ENCODE data around the gene LHX6. TPM values are rescaled to one million over a fixed set of nuclear protein-coding genes. Genes with fewer than 3 reads are reported as not detected.

The LHX6 gene
- total RNA-seq, 4 donors from 2014 or later, result 0.68 to 12.7 (median 1.4) TPM; not detected in 1

DNA sequence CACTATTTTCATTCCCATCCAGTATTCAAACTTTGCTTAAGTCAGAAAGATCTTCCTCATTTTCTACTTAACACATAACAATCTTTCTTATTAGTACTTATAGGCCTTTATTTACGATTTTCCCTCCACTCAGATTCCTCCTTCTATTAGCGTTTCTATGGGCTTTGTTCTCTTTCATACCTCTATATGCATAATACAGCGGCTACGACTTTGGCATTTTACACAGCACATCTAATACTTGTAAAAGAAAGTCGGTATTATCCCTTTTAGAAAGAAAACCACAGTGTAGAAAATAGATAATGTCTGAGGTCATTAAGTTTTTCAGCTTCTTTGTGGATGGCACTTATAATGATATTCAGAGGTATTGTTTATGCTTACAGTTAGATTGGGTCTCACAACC is 27.4 kb upstream of the LHX6 start:
- in situ Hi-C loops (cut with MboI; ENCODE audit: low pct_ligation_motif_present in 1 of 4, low pct_unique_long_range_greater_than_20kb in 1 of 4, low sequenced_read_pairs in 3 of 4) (no loop called here), intact Hi-C loops (cut with DNase I; ENCODE audit: low total_unique reads) (no loop called here)
- no peak for DNase-seq
- H3K4me3 ChIP-seq, result no peak overlapping the region
- 92% methylated on average over 5 of the region's 5 CpGs for WGBS, 2 donors (ENCODE audit: low coverage in 1 of 2)
- H3K9me3 ChIP-seq, result no peaks in the 10 kb centered on the region
- H3K27ac ChIP-seq, result no peak overlapping the region
- TF ChIP-seq EP300 (IDR thresholded peaks at IDR 0.05; ENCODE audit: low read depth) (no peak), POLR2A (IDR thresholded peaks at IDR 0.05) (no peak), POLR2AphosphoS5 (IDR thresholded peaks at IDR 0.05) (no peak)
- TF ChIP-seq, protein P1, sequence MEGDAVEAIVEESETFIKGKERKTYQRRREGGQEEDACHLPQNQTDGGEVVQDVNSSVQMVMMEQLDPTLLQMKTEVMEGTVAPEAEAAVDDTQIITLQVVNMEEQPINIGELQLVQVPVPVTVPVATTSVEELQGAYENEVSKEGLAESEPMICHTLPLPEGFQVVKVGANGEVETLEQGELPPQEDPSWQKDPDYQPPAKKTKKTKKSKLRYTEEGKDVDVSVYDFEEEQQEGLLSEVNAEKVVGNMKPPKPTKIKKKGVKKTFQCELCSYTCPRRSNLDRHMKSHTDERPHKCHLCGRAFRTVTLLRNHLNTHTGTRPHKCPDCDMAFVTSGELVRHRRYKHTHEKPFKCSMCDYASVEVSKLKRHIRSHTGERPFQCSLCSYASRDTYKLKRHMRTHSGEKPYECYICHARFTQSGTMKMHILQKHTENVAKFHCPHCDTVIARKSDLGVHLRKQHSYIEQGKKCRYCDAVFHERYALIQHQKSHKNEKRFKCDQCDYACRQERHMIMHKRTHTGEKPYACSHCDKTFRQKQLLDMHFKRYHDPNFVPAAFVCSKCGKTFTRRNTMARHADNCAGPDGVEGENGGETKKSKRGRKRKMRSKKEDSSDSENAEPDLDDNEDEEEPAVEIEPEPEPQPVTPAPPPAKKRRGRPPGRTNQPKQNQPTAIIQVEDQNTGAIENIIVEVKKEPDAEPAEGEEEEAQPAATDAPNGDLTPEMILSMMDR (IDR thresholded peaks at IDR 0.05), result no peak
- peaks cover 0 to under 1% (median 0%) of the 10 kb centered on the region in 4 donors for H3K4me1 ChIP-seq
- H3K36me3 ChIP-seq, result peaks cover 0 to 40% (median 12%) of the 10 kb centered on the region in 4 donors
- no peaks in the 10 kb centered on the region for H3K27me3 ChIP-seq

- intact Hi-C loops (cut with DNase I; ENCODE audit: low total_unique reads), result no loop called here
- in situ Hi-C loops (cut with MboI; ENCODE audit: low pct_ligation_motif_present in 1 of 4, low pct_unique_long_range_greater_than_20kb in 1 of 4, low sequenced_read_pairs in 3 of 4), result no loop called here
- Histone ChIP-seq H3K27ac (no peak overlapping the region), H3K9me3 (no peaks in the 10 kb centered on the region), H3K4me1 (no peaks in the 10 kb centered on the region), H3K4me3 (no peak overlapping the region), H3K27me3 (no peaks in the 10 kb centered on the region), H3K36me3 (peaks cover 0 to 36% (median 9%) of the 10 kb centered on the region in 4 donors)
- WGBS, 2 donors (ENCODE audit: low coverage in 1 of 2), result 91 to 100% methylated on average over 3 of the region's 3 CpGs
- no peak for DNase-seq
- TF ChIP-seq, protein P1 (IDR thresholded peaks at IDR 0.05), result no peak
- TF ChIP-seq EP300 (IDR thresholded peaks at IDR 0.05; ENCODE audit: low read depth) (no peak), POLR2A (IDR thresholded peaks at IDR 0.05) (no peak), POLR2AphosphoS5 (IDR thresholded peaks at IDR 0.05) (no peak)
These were observed 26.0 kb upstream of the LHX6 start for GRCh38 chr9:122254761-122255160.

GRCh38 chr9:122252796-122253195 is 24.0 kb upstream of the LHX6 start:
- Histone ChIP-seq H3K9me3 (no peaks in the 10 kb centered on the region), H3K4me3 (no peak overlapping the region), H3K4me1 (no peaks in the 10 kb centered on the region), H3K36me3 (peaks cover 0 to 21% (median 8%) of the 10 kb centered on the region in 4 donors), H3K27me3 (no peaks in the 10 kb centered on the region), H3K27ac (no peak overlapping the region)
- DNase-seq, result no peak
- TF ChIP-seq, protein P1 (IDR thresholded peaks at IDR 0.05), result no peak
- no peak for TF ChIP-seq POLR2AphosphoS5 (IDR thresholded peaks at IDR 0.05)
- TF ChIP-seq POLR2A (IDR thresholded peaks at IDR 0.05), result no peak
- no peak for TF ChIP-seq EP300 (IDR thresholded peaks at IDR 0.05; ENCODE audit: low read depth)
- in situ Hi-C loops (cut with MboI; ENCODE audit: low pct_ligation_motif_present in 1 of 4, low pct_unique_long_range_greater_than_20kb in 1 of 4, low sequenced_read_pairs in 3 of 4), result no loop called here
- intact Hi-C loops (cut with DNase I; ENCODE audit: low total_unique reads), result no loop called here
- WGBS, 2 donors (ENCODE audit: low coverage in 1 of 2), result 82 to 100% methylated on average over 1 to 5 of the region's 5 CpGs

- TF ChIP-seq EP300 (IDR thresholded peaks at IDR 0.05; ENCODE audit: low read depth) (no peak), POLR2A (IDR thresholded peaks at IDR 0.05) (no peak), POLR2AphosphoS5 (IDR thresholded peaks at IDR 0.05) (no peak)
- TF ChIP-seq, protein P1 (IDR thresholded peaks at IDR 0.05), result no peak
- Histone ChIP-seq H3K36me3 (peaks cover 0 to 28% (median 13%) of the 10 kb centered on the region in 4 donors), H3K4me1 (no peaks in the 10 kb centered on the region), H3K9me3 (no peaks in the 10 kb centered on the region), H3K4me3 (no peak overlapping the region), H3K27ac (no peak overlapping the region), H3K27me3 (no peaks in the 10 kb centered on the region)
- in situ Hi-C loops (cut with MboI; ENCODE audit: low pct_ligation_motif_present in 1 of 4, low pct_unique_long_range_greater_than_20kb in 1 of 4, low sequenced_read_pairs in 3 of 4) (no loop called here), intact Hi-C loops (cut with DNase I; ENCODE audit: low total_unique reads) (no loop called here)
- 88 to 100% methylated on average over 2 of the region's 2 CpGs for WGBS, 2 donors (ENCODE audit: low coverage in 1 of 2)
- DNase-seq, result no peak
These were observed 22.6 kb upstream of the LHX6 start for GRCh38 chr9:122251351-122251750.
